Spleen (tissue), 7 donors: ENCODE measurements around the gene CAPN9.

Experiments used
- CTCF ChIP-seq, 11 experiments: fragments of 200-600 bp in 7 of 11; fragments of 450-650 bp in 4 of 11; sonication (generic) in 4 of 11; IDR thresholded peaks in 8 of 11; conservative IDR thresholded peaks in 3 of 11; 1 replicate in 7 of 11; 2 replicates in 4 of 11; pipeline versions ENCODE4 v1.4.0 to v1.8.0; 2016 to 2021; ENCODE audit warnings: antibody characterized with exemption in 11 of 11, inconsistent platforms in 4 of 11, mild to moderate bottlenecking in 1 of 11
- POLR2A ChIP-seq, 3 donors: fragments of 450-650 bp; IDR thresholded peaks; one replicate each; pipeline ENCODE4 v1.5.1; 2017; ENCODE audit warnings: antibody characterized with exemption in 3 of 3, mild to moderate bottlenecking in 1 of 3
- POLR2AphosphoS5 ChIP-seq, 3 donors: sonication (generic); formaldehyde crosslinking; IDR thresholded peaks; one replicate each; pipeline ENCODE4 v1.5.1; 2017; ENCODE audit warnings: antibody characterized with exemption in 3 of 3
- donor health status: DM: no; HTN: no; CAD: no; lungs with moderate emphysema.
- donor health status: DM: no; HTN: no; CAD: no.
- donor health status: DM: no; HTN: no; CAD: no.

- TF ChIP-seq CTCF (IDR thresholded peaks at IDR 0.05 in 8 of 11, conservative IDR thresholded peaks at IDR 0.05 in 3 of 11) (no peak), POLR2A (IDR thresholded peaks at IDR 0.05) (no peak), POLR2AphosphoS5 (IDR thresholded peaks at IDR 0.05) (no peak)
Observed at GRCh38 chr1:230794871-230795605, 47.9 kb downstream of the CAPN9 start.
